Umbilical cord (tissue), 2 donors: ENCODE data around the gene MYO9A. TPM values are rescaled to one million over a fixed set of nuclear protein-coding genes. Genes with fewer than 3 reads are reported as not detected.

Experiments
- DNase-seq: peaks from one replicate; pipeline ENCODE4 v3.0.0-alpha.2; 2015; ENCODE audit warnings: low spot score
- total RNA-seq: library from RNA; depleted of rRNA; stranded (reverse); fragments of >200 nt; gene quantifications from one replicate; pipeline ENCODE4 v1.2.3, GENCODE V29; 2014; ENCODE audit warnings: low replicate concordance; ENCODE audit not compliant: insufficient read depth

Gene MYO9A
- 88.4 TPM for total RNA-seq

GRCh38 chr15:72118017-72118978, at the start of gene MYO9A, which contains the start of gene SENP8:
Gene MYO9A, minus strand, starts transcription at chr15:72118150. Its CDS starts 71,587 bp downstream, at chr15:72046563.
Gene SENP8, plus strand, starts transcription at chr15:72118403. Its CDS starts 21,221 bp downstream, at chr15:72139624.
- peak; percentile 99 for DNase-seq

DNA sequence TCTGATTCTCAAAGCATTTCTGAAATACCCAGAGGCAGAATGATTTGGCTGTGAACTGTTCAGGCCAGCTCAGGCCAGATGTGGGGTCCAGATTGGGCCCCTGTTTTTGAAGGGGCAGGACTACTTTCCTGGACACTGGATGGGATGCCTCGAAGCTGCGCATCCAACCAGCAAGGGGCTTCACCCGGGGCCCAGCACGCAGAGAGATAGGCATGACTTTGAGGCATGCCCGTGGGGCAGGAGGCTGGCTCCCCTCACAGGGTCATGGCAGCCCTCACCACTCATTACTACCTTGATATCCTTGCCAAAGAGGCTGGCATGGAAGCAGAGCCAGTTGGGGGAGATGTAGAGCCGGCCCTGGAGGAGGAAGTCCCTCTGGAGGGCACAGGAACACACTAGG, 49.5 kb upstream of the MYO9A start:
- DNase-seq: no peak

- no peak for DNase-seq
Measured at GRCh38 chr15:72166716-72167417, 48.9 kb upstream of the MYO9A start.

DNA sequence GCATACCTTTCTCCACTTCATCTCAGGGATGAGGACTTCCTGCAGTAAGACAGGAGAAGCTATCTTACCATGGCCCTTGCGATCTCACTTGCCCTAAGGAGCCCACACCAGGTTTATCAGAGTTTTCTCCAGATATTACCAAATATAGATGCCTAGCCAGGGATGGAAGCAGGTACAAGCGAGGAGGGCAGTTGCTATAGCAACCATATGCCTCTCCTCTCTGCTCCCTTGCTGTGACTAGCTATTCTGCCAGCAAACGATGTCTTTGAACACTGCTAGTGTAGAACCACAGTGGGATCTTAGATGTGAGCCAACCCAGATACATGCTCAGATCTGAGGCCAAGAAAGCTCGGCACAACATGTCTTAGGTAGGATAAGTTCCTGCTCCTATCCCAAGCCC, 45.8 kb upstream of the MYO9A start:
- DNase-seq: no peak

DNA sequence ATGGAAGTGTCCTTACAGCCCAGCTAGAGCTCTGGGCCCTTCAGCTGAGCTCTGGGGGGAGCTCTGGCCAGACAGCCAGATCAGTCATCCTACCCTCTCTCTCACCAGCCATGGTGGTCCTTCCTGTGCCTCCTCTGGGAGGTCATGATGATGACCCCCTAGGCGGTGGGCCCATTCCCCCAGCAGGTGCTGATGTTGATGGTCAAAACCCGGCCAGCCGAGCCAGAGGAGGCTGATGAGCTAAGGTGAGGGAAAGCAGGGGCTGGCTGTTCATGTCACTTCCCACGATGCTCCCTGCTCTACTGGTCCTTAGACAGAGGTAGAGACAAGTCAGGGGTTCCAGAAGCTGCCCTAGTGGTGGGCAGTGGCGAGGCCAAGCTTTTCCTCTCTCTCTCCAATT, 44.6 kb upstream of the MYO9A start:
- no peak for DNase-seq

GRCh38 chr15:72161361-72162132, 43.6 kb upstream of the MYO9A start:
- DNase-seq: no peak

DNA sequence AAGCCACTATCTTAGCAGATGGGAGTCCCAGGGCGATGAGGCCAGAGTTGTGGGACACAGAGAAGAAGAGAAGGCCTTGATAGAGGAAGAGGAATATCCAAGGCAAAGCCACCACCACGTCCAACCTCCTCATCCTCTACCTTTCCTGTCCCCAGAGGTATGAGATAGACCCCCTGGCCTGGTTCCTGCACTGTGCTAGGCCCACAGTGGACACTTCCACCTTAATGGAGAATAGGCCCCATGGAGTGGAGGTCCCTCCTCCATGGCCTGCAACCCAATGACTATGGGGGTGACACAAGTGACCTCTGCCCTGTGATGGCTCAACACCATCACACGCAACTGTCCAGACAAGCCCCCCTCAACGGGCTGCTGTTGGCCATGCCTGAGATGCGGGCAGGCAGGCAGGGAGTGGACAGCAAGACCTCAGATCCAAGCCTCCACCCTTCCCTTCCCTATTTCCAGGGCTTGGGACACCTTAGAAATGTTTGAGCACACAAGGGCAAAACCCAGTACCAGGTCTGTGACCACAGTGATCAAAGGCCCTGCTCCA, 42.8 kb upstream of the MYO9A start:
- no peak for DNase-seq

GRCh38 chr15:72156928-72157327, 39.0 kb upstream of the MYO9A start:
- DNase-seq: no peak

DNA sequence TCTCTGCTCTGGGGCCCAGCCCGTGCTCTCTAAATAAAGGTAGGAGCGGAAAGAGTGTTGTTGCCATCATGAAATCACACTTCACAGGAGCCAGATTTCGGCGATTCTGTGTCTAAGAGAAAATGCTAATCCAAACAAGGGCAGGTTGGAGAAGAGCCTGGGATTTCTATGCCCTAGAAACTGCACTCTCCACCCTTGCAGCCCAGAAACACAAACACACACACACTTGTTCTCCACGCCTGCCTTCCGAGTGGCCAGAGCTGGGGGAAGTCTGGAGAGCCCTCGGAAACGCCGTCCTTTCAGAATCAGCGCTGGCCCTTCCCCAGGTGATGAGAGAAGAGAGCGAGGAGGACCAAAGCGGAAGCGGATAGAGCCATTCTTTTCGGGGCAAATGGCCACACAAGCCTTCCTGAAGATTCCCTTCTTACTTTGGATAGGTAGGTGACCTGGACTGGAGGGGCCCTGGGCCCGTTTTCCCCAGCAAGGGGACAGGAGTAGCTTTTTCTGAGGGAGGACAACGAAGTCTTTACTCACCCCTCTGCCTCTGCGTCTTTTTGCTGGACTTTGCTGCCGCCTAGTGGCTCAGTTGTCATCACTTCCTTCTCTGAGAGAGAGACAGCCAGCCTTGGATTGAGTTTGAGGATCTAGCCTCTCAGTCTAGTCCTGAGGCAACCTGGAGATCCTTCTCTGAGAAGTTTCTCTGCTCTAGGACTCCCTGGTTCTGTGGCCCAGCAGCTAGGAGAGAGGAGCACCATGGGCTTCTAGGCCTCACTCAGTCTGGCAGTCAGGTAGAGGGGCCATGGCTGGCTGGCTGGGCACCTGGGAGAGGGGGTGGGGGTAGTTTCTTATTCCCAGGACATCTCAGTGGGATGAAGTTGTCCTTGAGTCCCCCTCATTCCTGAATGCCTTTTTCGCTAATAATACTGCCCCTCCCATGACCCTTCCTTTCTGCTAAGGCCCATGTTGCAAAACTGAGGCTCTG, 38.0 kb upstream of the MYO9A start:
- peak; percentile 91 for DNase-seq

- peak; percentile 71 for DNase-seq
Measured at GRCh38 chr15:72155003-72155621, 37.2 kb upstream of the MYO9A start.

DNA sequence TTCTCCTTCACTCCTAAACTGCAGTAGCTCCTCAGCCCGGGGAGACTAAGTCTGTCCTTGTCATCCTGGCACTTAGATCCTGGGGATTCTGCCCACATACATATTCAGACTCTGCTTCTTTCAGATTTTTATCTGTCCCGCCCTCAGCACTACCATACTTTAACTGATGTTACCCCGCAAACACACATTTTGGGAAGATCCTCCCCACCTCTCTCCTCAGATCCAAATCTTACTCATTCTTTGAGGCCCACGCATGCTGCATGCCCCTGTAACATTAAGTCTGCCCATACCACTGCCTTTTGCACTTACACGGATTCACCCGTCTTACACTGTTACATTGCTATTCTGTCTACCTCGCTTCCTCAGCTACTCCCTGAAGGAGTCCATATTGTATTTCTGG, 36.4 kb upstream of the MYO9A start:
- no peak for DNase-seq

GRCh38 chr15:72153269-72154000, 35.5 kb upstream of the MYO9A start:
- no peak for DNase-seq

DNA sequence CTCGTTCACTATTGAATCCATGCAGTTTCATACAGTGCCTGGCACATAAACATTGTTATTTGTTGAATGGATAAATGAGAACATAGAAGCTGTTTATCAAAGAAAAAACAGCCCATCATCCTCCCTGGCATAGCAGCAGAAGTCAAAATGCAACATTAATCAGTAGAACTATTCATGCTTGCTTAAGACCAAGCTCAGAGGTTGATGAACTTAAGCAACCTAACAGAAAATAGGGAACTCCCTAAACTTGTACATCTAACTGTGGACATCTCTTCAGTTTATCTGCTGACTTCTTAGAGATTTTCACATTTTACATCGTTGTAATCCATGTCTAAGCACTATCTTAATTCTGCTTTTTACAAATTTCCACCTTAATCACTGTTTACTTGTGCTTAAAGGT, 29.5 kb upstream of the MYO9A start:
- DNase-seq: no peak

- DNase-seq: no peak
Measured at GRCh38 chr15:72146934-72147333, 29.0 kb upstream of the MYO9A start.

DNA sequence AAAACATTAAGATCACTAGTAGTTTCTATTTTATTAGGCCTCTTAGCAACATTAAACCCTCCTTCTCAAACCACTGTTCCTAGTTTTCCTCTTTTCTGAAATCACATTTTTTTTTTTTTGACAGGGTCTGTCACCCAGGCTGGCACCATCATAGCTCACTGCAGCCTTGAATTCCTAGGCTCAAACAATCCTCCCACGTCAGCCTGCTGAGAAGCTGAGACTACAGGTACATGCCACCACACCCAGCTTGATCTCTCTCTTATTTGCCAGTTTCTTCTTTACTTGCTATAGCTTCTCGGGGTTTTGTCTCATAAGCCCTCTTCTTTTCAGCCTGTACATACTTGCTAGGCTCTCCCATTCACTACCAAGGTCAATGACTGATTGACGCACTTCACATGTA, 28.3 kb upstream of the MYO9A start:
- no peak for DNase-seq

- DNase-seq: no peak
Measured at GRCh38 chr15:72141171-72142084, 23.5 kb upstream of the MYO9A start.

DNA sequence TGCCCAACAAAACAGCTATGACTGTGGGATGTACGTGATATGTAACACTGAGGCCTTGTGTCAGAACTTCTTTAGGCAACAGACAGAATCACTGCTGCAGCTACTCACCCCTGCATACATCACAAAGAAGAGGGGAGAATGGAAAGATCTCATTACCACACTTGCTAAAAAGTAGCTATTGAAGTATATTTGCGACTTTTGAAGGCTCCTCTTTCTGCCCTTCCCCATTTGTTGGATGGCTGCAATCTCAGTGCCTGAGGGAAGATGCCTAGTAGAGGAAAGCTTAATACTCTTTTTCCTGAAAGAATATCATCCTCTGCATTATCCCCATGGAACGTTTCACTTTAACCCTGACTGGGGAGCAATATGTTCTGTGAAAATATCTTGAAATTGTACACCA, 22.1 kb upstream of the MYO9A start:
- no peak for DNase-seq

DNA sequence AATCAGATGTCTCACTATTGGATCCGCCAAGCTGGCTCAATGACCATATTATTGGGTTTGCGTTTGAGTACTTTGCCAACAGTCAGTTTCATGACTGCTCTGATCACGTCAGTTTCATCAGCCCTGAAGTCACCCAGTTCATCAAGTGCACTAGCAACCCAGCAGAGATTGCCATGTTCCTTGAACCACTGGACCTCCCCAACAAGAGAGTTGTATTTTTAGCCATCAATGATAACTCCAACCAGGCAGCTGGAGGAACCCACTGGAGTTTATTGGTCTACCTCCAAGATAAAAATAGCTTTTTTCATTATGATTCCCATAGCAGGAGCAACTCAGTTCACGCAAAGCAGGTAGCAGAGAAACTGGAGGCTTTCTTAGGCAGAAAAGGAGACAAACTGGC, 21.7 kb upstream of the MYO9A start:
- DNase-seq: no peak
